Upper lobe of left lung (tissue), 6 donors: ENCODE measurements around the gene P2RY6. TPM values are rescaled to one million over a fixed set of nuclear protein-coding genes. Genes with fewer than 3 reads are reported as not detected.

ENCODE experiments used
- ATAC-seq, 2 donors: fragments of 200-7000 bp; cut with Tn5 transposase; one replicate each; pipeline ENCODE4 v1.9.1; 2022; ENCODE audit warnings: mild to moderate bottlenecking in 2 of 2, moderate library complexity in 2 of 2; ENCODE audit not compliant: low FRiP score in 2 of 2
- DNase-seq, 2 donors: peaks; one replicate each; pipeline ENCODE4 v3.0.0-alpha.2; 2019 to 2020
- H3K27ac ChIP-seq, 4 donors: fragments of 200-600 bp; sonication (generic); one replicate each; pipeline ENCODE4 v1.5.1; 2016 to 2019
- H3K27me3 ChIP-seq, 4 donors: fragments of 200-600 bp; sonication (generic); one replicate each; pipeline ENCODE4 v1.5.1; 2017 to 2019
- H3K36me3 ChIP-seq, 4 donors: fragments of 200-600 bp; sonication (generic); one replicate each; pipeline ENCODE4 v1.5.1; 2016 to 2019
- H3K4me1 ChIP-seq, 4 donors: fragments of 200-600 bp; sonication (generic); one replicate each; pipeline ENCODE4 v1.5.1; 2018 to 2019
- H3K4me3 ChIP-seq, 4 donors: fragments of 200-600 bp; sonication (generic); one replicate each; pipeline ENCODE4 v1.5.1; 2017 to 2019; ENCODE audit warnings: mild to moderate bottlenecking in 2 of 4, moderate library complexity in 1 of 4
- H3K9me3 ChIP-seq, 4 donors: fragments of 200-600 bp; sonication (generic); one replicate each; pipeline ENCODE4 v1.5.1; 2018 to 2019
- EP300 ChIP-seq, 4 donors: sonication (generic); formaldehyde crosslinking; IDR thresholded peaks; one replicate each; pipeline ENCODE4 v1.5.1; 2017; ENCODE audit warnings: antibody characterized with exemption in 4 of 4, control low read depth in 2 of 4
- POLR2A ChIP-seq, 4 donors: fragments of 450-650 bp; IDR thresholded peaks; one replicate each; pipeline ENCODE4 v1.5.1; 2016 to 2017; ENCODE audit warnings: antibody characterized with exemption in 4 of 4, mild to moderate bottlenecking in 2 of 4
- POLR2AphosphoS5 ChIP-seq, 2 donors: sonication (generic); formaldehyde crosslinking; IDR thresholded peaks; one replicate each; pipeline ENCODE4 v1.5.1; 2017; ENCODE audit warnings: antibody characterized with exemption in 2 of 2
- WGBS, 2 donors: methylation state at CpG; one replicate each; pipeline ENCODE4 v1.1.5; 2017 to 2018; 5-methylcytosine and 5-hydroxymethylcytosine counted together
- total RNA-seq, 6 donors: library from RNA; depleted of rRNA in 4 of 6; stranded (reverse); fragments of >200 nt in 4 of 6; gene quantifications; one replicate each; pipeline versions ENCODE4 v1.1.0 to v1.2.1, GENCODE V29; 2016 to 2021
- TF ChIP-seq, protein P1 (sequence below), 6 experiments: fragments of 450-650 bp in 4 of 6; fragments of 200-600 bp in 2 of 6; sonication (generic) in 2 of 6; IDR thresholded peaks; one replicate each; pipeline ENCODE4 v1.5.1; 2016 to 2019; ENCODE audit warnings: antibody characterized with exemption in 6 of 6
- donor health status: DM: no; HTN: no; CAD: no; lungs with moderate emphysema.
- donor health status: DM: no; HTN: yes; CAD: no; lungs with severe emphysema.

P2RY6 gene
- total RNA-seq, 6 donors from 2014 or later, result 0.30 to 5.3 (median 1.4) TPM; not detected in 1

- WGBS, 2 donors, result 87 to 91% methylated on average over 9 of the region's 9 CpGs
- TF ChIP-seq POLR2AphosphoS5 (IDR thresholded peaks at IDR 0.05), result no peak
- TF ChIP-seq, protein P1, sequence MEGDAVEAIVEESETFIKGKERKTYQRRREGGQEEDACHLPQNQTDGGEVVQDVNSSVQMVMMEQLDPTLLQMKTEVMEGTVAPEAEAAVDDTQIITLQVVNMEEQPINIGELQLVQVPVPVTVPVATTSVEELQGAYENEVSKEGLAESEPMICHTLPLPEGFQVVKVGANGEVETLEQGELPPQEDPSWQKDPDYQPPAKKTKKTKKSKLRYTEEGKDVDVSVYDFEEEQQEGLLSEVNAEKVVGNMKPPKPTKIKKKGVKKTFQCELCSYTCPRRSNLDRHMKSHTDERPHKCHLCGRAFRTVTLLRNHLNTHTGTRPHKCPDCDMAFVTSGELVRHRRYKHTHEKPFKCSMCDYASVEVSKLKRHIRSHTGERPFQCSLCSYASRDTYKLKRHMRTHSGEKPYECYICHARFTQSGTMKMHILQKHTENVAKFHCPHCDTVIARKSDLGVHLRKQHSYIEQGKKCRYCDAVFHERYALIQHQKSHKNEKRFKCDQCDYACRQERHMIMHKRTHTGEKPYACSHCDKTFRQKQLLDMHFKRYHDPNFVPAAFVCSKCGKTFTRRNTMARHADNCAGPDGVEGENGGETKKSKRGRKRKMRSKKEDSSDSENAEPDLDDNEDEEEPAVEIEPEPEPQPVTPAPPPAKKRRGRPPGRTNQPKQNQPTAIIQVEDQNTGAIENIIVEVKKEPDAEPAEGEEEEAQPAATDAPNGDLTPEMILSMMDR (IDR thresholded peaks at IDR 0.05), result no peak
- no peak for TF ChIP-seq POLR2A (IDR thresholded peaks at IDR 0.05)
- no peak for TF ChIP-seq EP300 (IDR thresholded peaks at IDR 0.05)
- Histone ChIP-seq H3K4me1 (peaks cover 25 to 32% (median 29%) of the 10 kb centered on the region in 4 donors), H3K27me3 (no peaks in the 10 kb centered on the region), H3K27ac (no peak overlapping the region), H3K36me3 (no peaks in the 10 kb centered on the region), H3K4me3 (no peak overlapping the region), H3K9me3 (no peaks in the 10 kb centered on the region)
- DNase-seq, result no peak
- ATAC-seq, result no peak
These were observed 14.2 kb downstream of the P2RY6 start for GRCh38 chr11:73286240-73286810.

DNA sequence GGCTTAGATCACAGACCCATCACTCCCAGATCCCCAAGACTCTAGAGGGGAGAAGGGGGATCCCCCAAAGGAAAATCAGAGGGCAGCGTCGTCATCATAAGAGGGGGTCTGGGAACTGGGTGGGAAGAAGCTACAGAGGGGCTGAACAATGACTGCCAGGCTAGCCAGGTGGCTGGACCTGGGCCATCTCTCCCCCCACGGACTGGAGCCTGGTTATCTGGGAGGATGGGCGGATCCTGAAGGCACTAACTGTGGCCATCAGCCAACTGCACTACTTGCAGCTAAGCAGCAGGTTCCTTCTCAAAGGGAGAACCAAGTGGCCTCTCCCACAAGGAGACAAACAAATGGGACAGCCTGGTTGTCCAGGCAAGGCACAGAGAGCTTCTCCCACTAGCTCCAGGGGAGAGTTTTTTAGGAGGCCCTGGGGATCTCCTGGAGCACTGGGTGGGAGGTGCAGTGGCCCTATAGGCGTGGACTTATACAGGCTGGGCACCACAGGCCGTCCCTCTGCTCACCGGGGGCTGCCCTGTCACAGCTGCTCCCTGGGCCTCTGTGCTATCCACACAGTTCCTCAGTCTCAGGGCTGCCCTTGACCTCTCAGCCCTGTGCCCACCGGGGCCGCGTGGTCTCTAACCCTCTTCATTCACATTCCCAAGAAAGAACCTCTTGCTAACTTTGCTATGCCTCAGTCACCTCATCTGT, 15.4 kb downstream of the P2RY6 start:
- Histone ChIP-seq H3K27ac (peak overlapping the region in 3 of 4 donors; percentile 27 to 79 (median 38)), H3K4me1 (peaks cover 25 to 28% (median 27%) of the 10 kb centered on the region in 4 donors), H3K36me3 (no peaks in the 10 kb centered on the region), H3K4me3 (no peak overlapping the region), H3K9me3 (no peaks in the 10 kb centered on the region), H3K27me3 (no peaks in the 10 kb centered on the region)
- DNase-seq, result no peak
- ATAC-seq, result no peak
- WGBS, 2 donors, result 75 to 79% methylated on average over 6 to 10 of the region's 10 CpGs
- TF ChIP-seq, protein P1 (IDR thresholded peaks at IDR 0.05), result no peak
- TF ChIP-seq POLR2AphosphoS5 (IDR thresholded peaks at IDR 0.05) (no peak), POLR2A (IDR thresholded peaks at IDR 0.05) (no peak), EP300 (IDR thresholded peaks at IDR 0.05) (no peak)

- WGBS, 2 donors, result 55 to 67% methylated on average over 3 to 5 of the region's 5 CpGs
- ATAC-seq, result peak in 1 of 2 donors; percentile 18
These were observed 16.2 kb downstream of the P2RY6 start for GRCh38 chr11:73288192-73288872.

GRCh38 chr11:73288873-73289707, 17.0 kb downstream of the P2RY6 start:
- Histone ChIP-seq H3K36me3 (no peaks in the 10 kb centered on the region), H3K27ac (peak overlapping the region; percentile 46 to 79 (median 75)), H3K4me3 (peak overlapping the region in 2 of 4 donors; percentile 18 to 30), H3K9me3 (no peaks in the 10 kb centered on the region), H3K4me1 (peaks cover 25 to 28% (median 27%) of the 10 kb centered on the region in 4 donors), H3K27me3 (no peaks in the 10 kb centered on the region)
- 24 to 32% methylated on average over 11 to 12 of the region's 17 CpGs for WGBS, 2 donors
- DNase-seq (peak; percentile 85), ATAC-seq (peak; percentile 89 to 90)
- TF ChIP-seq, protein P1 (IDR thresholded peaks at IDR 0.05), result peak; percentile 85 to 95 (median 92)
- TF ChIP-seq POLR2A (IDR thresholded peaks at IDR 0.05) (peak in 1 of 4 donors; percentile 22), POLR2AphosphoS5 (IDR thresholded peaks at IDR 0.05) (peak in 1 of 2 donors; percentile 47), EP300 (IDR thresholded peaks at IDR 0.05) (peak in 1 of 4 donors; percentile 28)

More at GRCh38 chr11:73288192-73288872, 16.2 kb downstream of the P2RY6 start:
- DNase-seq, result no peak
- no peak for TF ChIP-seq EP300 (IDR thresholded peaks at IDR 0.05)
- TF ChIP-seq POLR2AphosphoS5 (IDR thresholded peaks at IDR 0.05), result no peak
- TF ChIP-seq, protein P1 (IDR thresholded peaks at IDR 0.05), result no peak
- TF ChIP-seq POLR2A (IDR thresholded peaks at IDR 0.05), result no peak
- H3K27ac ChIP-seq, result peak overlapping the region; percentile 46 to 79 (median 75)
- no peaks in the 10 kb centered on the region for H3K36me3 ChIP-seq
- H3K9me3 ChIP-seq, result no peaks in the 10 kb centered on the region
- no peak overlapping the region for H3K4me3 ChIP-seq
- H3K27me3 ChIP-seq, result no peaks in the 10 kb centered on the region
- peaks cover 25 to 28% (median 27%) of the 10 kb centered on the region in 4 donors for H3K4me1 ChIP-seq
